ENCODE measurements around the gene DNTTIP2. TPM values are rescaled to one million over a fixed set of nuclear protein-coding genes. Genes with fewer than 3 reads are reported as not detected.

The DNTTIP2 gene
- total RNA-seq, 2 experiments from 2014 or later, result 55.1 to 61.3 TPM

- Mint-ChIP-seq H3K4me3 (peak overlapping the region; percentile 25), H3K27ac (no peak overlapping the region), H3K9me3 (peaks cover 2% of the 10 kb centered on the region), H3K27me3 (no peaks in the 10 kb centered on the region), H3K4me1 (peaks cover 35% of the 10 kb centered on the region), H3K36me3 (peaks cover 9% of the 10 kb centered on the region)
- POLR2A ChIA-PET, result interaction anchor here (1.6 kb wide), 1 partner anchor 26 kb away, joined by 10 read pairs; the partner anchor contains the start of gene DNTTIP2
- no peak for DNase-seq
- ATAC-seq (ENCODE audit: low read depth), result no peak
These were observed 26.0 kb upstream of the DNTTIP2 start for GRCh38 chr1:93905051-93905450.

- H3K36me3 Mint-ChIP-seq, result peaks cover 9% of the 10 kb centered on the region
- H3K4me3 Mint-ChIP-seq, result peak overlapping the region; percentile 25
- POLR2A ChIA-PET, result interaction anchor here (1.6 kb wide), 1 partner anchor 25 kb away, joined by 10 read pairs; the partner anchor contains the start of gene DNTTIP2
- H3K9me3 Mint-ChIP-seq, result no peaks in the 10 kb centered on the region
- H3K27me3 Mint-ChIP-seq, result no peaks in the 10 kb centered on the region
- peak overlapping the region; percentile 26 for H3K27ac Mint-ChIP-seq
- no peak for ATAC-seq (ENCODE audit: low read depth)
- H3K4me1 Mint-ChIP-seq, result peaks cover 31% of the 10 kb centered on the region
- no peak for DNase-seq
These were observed 25.2 kb upstream of the DNTTIP2 start for GRCh38 chr1:93904228-93904627.

DNA sequence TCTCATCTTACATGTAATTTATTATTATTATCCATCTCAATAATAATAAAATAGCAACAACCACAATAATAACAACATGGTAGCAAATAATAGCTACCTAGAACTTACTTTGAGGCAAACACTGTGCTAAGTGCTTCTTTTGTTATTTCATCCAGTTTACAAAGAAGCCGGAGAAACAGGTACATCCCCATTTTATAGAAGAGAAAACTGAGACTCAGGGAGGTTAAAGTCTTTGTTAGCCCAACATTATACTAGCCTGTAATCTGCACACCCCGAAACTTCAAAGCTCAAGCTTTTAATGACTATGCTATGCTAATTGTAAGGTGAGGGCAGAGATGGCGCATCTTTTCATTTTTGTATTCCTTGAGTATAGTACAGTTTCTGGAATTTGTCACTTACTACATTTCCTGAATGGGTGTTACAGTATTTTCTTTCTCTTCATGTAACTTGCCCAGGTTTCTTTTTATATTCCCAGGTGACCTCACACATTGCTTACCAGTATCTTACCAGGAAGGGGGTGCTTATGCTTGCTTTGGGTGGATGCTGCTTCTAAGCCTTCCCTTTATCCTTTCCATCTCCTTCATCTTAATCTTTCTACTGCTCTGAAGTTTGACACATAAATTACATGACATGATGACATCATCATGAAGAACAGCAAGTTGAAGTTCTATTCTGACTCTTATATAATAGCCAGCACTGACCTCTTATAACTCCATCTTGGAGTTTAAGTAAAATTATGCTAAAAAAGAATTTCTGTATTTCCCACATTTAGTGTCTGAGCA, 21.9 kb upstream of the DNTTIP2 start:
- Mint-ChIP-seq H3K4me3 (no peak overlapping the region), H3K27me3 (no peaks in the 10 kb centered on the region), H3K27ac (no peak overlapping the region), H3K9me3 (no peaks in the 10 kb centered on the region), H3K4me1 (peaks cover 15% of the 10 kb centered on the region), H3K36me3 (peaks cover 13% of the 10 kb centered on the region)
- ATAC-seq (ENCODE audit: low read depth), result no peak
- DNase-seq, result no peak
- POLR2A ChIA-PET, result no interaction called here

DNA sequence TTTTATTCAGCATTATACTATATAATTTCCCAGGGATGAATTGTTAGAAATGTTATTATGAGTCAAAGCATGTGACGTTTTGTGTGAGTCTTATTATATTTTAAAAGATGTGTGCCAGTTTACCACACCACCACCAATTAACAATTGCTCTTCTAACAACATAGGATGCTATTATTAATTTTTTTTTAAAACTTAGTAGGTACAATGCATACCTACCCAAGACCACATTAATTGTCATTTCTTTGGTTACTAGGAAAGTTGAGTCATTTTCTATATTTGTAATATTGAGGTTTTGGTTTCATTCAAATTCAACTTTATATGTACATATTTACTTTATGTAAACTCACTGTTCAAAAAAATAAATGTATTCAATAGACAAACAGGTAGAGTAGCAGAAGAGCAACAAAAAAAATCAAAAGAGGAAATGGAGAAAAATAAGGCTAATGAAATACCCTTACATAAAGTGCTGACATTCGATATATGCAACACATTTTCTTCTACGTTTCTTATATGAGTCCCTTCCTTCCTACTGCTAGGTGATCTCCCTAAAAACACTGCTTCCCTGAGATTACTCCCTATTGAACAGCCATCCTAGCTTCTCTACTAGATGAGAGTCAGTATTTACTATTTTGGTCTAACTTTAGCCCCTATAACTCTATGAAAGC, 20.7 kb upstream of the DNTTIP2 start:
- Mint-ChIP-seq H3K9me3 (no peaks in the 10 kb centered on the region), H3K27me3 (no peaks in the 10 kb centered on the region), H3K27ac (no peak overlapping the region), H3K4me3 (no peak overlapping the region), H3K4me1 (peaks cover 10% of the 10 kb centered on the region), H3K36me3 (peaks cover 15% of the 10 kb centered on the region)
- POLR2A ChIA-PET, result no interaction called here
- DNase-seq, result no peak
- no peak for ATAC-seq (ENCODE audit: low read depth)

DNA sequence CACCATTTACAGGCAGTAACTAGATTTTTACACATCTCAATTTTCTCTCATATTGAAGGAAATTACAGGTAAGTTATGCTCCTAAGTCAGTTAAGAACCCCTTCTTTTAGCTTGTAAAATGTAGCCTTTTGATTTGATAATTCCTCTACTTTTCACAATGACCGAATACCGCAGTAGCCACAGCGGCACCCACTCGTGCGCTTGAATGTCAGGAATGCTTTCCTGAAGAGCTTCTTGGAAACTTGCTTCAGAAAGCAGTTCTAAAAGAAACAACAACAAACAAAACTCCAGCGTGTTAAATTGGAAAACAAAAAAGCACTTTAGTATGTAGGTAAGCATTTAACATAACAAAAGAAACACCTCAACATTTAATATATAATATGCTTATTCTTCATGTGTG, 9.9 kb upstream of the DNTTIP2 start:
- H3K36me3 Mint-ChIP-seq, result peaks cover 5% of the 10 kb centered on the region
- no peaks in the 10 kb centered on the region for H3K9me3 Mint-ChIP-seq
- no peak overlapping the region for H3K4me3 Mint-ChIP-seq
- POLR2A ChIA-PET, result no interaction called here
- no peaks in the 10 kb centered on the region for H3K4me1 Mint-ChIP-seq
- DNase-seq, result no peak
- ATAC-seq (ENCODE audit: low read depth), result no peak
- no peaks in the 10 kb centered on the region for H3K27me3 Mint-ChIP-seq
- no peak overlapping the region for H3K27ac Mint-ChIP-seq

DNA sequence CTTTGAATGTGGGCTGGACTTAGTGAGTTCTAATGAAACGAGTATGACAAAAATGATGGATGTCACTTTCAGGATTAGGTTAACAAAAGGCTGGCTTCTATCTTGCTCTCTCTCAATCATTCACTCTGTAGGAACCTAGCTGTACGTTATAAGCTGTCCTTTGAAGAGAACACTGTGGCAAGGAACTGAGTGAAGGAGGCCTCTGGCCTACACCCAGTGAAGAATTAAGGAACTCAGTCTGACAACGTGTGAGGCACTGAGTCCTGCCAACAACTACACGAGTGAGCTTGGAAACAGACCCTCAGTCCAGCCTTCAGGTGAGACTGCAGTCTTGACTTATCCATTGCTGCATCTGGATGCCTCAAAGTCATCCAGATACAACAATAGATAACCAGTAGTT, 3.3 kb upstream of the DNTTIP2 start:
- Mint-ChIP-seq H3K27ac (no peak overlapping the region), H3K4me3 (no peak overlapping the region), H3K9me3 (no peaks in the 10 kb centered on the region), H3K36me3 (peaks cover 6% of the 10 kb centered on the region), H3K27me3 (no peaks in the 10 kb centered on the region), H3K4me1 (peaks cover 8% of the 10 kb centered on the region)
- DNase-seq (no peak), ATAC-seq (ENCODE audit: low read depth) (no peak)
- POLR2A ChIA-PET, result no interaction called here

- POLR2A ChIA-PET, result no interaction called here
- ATAC-seq (ENCODE audit: low read depth), result no peak
- H3K4me3 Mint-ChIP-seq, result no peak overlapping the region
These were observed 1.7 kb upstream of the DNTTIP2 start for GRCh38 chr1:93880731-93881130.

DNA sequence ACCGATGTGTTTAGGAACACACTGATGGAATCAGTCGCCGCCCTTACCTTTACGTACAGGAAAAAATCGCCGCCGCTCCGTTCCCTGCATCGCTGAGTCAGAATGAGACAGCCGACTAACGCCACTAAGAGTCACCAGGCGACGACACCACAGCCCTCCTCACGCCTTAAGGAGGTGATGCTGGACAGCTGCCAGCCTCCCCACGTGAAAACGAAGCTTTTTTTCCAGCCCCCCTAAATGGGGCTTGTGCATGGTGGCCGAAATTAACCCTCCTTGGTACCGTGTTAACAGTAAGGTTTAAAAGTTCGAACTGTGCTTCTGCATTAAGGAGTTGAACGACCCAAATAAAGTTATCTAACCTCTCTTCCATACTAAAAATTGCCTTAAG, 511 bp downstream of the DNTTIP2 start:
- DNase-seq, result peak; percentile 54
- Mint-ChIP-seq H3K27me3 (no peaks in the 10 kb centered on the region), H3K9me3 (no peaks in the 10 kb centered on the region), H3K4me1 (peaks cover 27% of the 10 kb centered on the region), H3K4me3 (peak overlapping the region; percentile 93), H3K27ac (peak overlapping the region; percentile 97), H3K36me3 (peaks cover 27% of the 10 kb centered on the region)
- POLR2A ChIA-PET, result interaction anchor here (0.8 to 2.1 kb wide), 7 partner anchors 10 to 533 kb away, joined by 3 to 21 read pairs (median 7); partner anchors contain the start of genes DR1 and GCLM
- peak; percentile 43 for ATAC-seq (ENCODE audit: low read depth)

More at GRCh38 chr1:93880731-93881130, 1.7 kb upstream of the DNTTIP2 start:
- no peaks in the 10 kb centered on the region for H3K9me3 Mint-ChIP-seq
- peaks cover 20% of the 10 kb centered on the region for H3K4me1 Mint-ChIP-seq
- no peak for DNase-seq
- no peaks in the 10 kb centered on the region for H3K27me3 Mint-ChIP-seq
- no peak overlapping the region for H3K27ac Mint-ChIP-seq
- peaks cover 17% of the 10 kb centered on the region for H3K36me3 Mint-ChIP-seq

DNA sequence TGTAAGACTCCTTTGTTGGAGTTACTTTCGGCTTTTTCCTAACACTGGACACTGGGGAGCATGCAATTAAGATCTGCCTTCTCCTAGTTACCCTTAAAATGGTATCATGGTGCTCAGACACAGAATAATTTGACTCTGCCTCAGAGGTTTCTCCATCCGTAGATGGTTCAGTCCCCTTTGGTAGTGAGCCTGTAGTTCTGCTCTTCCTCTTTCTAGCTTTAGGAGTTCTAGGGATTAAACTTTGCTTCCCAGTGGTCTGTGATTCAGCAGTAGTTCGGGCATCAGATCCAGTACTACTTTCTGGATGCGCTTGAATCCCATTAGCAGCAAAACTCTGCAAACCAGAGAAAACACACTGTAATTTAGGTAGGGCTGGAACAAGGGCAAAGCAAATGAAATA, 1.5 kb downstream of the DNTTIP2 start:
- no peak for DNase-seq
- peak overlapping the region; percentile 53 for H3K27ac Mint-ChIP-seq
- H3K36me3 Mint-ChIP-seq, result peaks cover 25% of the 10 kb centered on the region
- peaks cover 24% of the 10 kb centered on the region for H3K4me1 Mint-ChIP-seq
- ATAC-seq (ENCODE audit: low read depth), result no peak
- H3K9me3 Mint-ChIP-seq, result no peaks in the 10 kb centered on the region
- POLR2A ChIA-PET, result no interaction called here
- H3K4me3 Mint-ChIP-seq, result peak overlapping the region; percentile 93
- H3K27me3 Mint-ChIP-seq, result no peaks in the 10 kb centered on the region

GRCh38 chr1:93876244-93876643, 2.8 kb downstream of the DNTTIP2 start:
- Mint-ChIP-seq H3K4me3 (peak overlapping the region; percentile 72), H3K36me3 (peaks cover 35% of the 10 kb centered on the region), H3K27me3 (no peaks in the 10 kb centered on the region), H3K4me1 (peaks cover 24% of the 10 kb centered on the region), H3K9me3 (no peaks in the 10 kb centered on the region), H3K27ac (peak overlapping the region; percentile 53)
- POLR2A ChIA-PET, result no interaction called here
- DNase-seq (no peak), ATAC-seq (ENCODE audit: low read depth) (no peak)

DNA sequence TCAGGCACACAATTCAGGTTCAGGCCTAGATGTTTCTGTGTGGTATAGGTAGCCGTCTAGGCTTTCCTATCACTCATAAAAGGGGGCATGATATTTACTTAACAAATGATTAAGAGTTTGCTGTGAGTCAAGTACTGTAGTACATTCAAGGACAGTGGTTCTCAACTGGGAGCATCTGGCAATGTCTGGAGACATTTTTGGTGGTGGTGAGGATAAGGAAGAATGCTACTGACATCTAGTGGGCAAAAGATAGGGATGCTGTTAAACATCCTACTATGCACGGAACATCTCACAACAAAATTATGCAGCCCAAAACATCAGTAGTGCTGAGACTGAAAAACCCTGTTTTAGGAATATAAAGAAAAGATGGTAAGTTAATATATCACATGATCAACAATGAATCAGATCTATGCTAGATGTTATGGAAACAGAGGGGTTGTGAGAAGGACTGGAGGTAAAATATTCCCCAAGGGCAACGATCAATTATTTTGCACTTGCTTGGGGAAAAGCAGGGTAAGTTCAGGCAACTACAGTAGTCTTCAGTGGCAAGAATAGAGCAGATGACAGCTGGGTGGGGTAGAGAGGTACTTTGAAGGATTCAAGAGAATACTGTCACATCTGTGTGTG, 4.9 kb downstream of the DNTTIP2 start:
- H3K27ac Mint-ChIP-seq, result no peak overlapping the region
- peaks cover 41% of the 10 kb centered on the region for H3K36me3 Mint-ChIP-seq
- H3K9me3 Mint-ChIP-seq, result no peaks in the 10 kb centered on the region
- peaks cover 21% of the 10 kb centered on the region for H3K4me1 Mint-ChIP-seq
- no peak for DNase-seq
- H3K4me3 Mint-ChIP-seq, result no peak overlapping the region
- POLR2A ChIA-PET, result no interaction called here
- no peaks in the 10 kb centered on the region for H3K27me3 Mint-ChIP-seq
- no peak for ATAC-seq (ENCODE audit: low read depth)

DNA sequence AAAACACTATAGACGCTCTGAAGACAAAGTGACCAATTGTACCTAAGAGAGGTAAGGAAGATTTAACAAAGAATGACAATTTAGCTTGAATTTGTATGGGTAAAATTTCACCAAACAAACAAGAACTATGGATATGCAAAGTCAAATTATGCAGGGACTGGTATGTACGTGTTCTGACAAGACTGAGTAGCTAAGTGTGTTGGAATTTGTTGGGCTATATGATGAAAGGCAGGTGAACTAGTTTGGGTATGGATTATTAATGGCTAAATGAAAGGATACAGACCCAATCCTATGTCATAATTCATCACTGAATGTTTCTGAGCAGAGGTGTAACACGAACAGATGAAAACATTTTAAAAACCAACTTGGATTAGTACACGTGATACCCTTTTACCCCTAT, 7.6 kb downstream of the DNTTIP2 start:
- ATAC-seq (ENCODE audit: low read depth), result no peak
- POLR2A ChIA-PET, result no interaction called here

DNA sequence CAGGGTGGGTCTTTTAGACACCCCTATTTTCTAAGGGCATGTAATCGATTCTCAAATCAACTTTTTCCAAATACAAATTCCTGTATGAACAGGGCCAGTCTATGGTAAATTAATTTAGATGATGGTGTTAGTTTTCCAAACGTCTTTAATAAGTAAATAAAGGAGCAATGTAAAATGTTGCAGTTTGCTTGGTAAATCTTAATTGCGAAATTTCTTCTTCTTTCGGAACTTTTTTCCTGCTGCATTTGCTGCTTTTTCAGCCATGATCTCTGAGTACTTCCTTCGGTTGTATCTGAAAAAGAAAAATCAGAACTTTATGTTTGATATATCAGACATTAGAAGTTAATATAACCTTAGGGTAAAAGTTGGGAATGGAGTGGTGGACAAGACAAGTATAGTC, 9.4 kb downstream of the DNTTIP2 start:
- H3K36me3 Mint-ChIP-seq, result peaks cover 39% of the 10 kb centered on the region
- peaks cover 7% of the 10 kb centered on the region for H3K4me1 Mint-ChIP-seq
- H3K27me3 Mint-ChIP-seq, result no peaks in the 10 kb centered on the region
- no peaks in the 10 kb centered on the region for H3K9me3 Mint-ChIP-seq
- POLR2A ChIA-PET, result no interaction called here
- H3K27ac Mint-ChIP-seq, result no peak overlapping the region
- DNase-seq (no peak), ATAC-seq (ENCODE audit: low read depth) (no peak)
- no peak overlapping the region for H3K4me3 Mint-ChIP-seq

More for the DNA sequence above, 7.6 kb downstream of the DNTTIP2 start:
- DNase-seq, result no peak
- no peaks in the 10 kb centered on the region for H3K9me3 Mint-ChIP-seq
- peaks cover 9% of the 10 kb centered on the region for H3K4me1 Mint-ChIP-seq
- peaks cover 44% of the 10 kb centered on the region for H3K36me3 Mint-ChIP-seq
- no peak overlapping the region for H3K4me3 Mint-ChIP-seq
- H3K27ac Mint-ChIP-seq, result no peak overlapping the region
- H3K27me3 Mint-ChIP-seq, result no peaks in the 10 kb centered on the region
